ENCODE measurements around the gene C1S.

The C1S gene

DNA sequence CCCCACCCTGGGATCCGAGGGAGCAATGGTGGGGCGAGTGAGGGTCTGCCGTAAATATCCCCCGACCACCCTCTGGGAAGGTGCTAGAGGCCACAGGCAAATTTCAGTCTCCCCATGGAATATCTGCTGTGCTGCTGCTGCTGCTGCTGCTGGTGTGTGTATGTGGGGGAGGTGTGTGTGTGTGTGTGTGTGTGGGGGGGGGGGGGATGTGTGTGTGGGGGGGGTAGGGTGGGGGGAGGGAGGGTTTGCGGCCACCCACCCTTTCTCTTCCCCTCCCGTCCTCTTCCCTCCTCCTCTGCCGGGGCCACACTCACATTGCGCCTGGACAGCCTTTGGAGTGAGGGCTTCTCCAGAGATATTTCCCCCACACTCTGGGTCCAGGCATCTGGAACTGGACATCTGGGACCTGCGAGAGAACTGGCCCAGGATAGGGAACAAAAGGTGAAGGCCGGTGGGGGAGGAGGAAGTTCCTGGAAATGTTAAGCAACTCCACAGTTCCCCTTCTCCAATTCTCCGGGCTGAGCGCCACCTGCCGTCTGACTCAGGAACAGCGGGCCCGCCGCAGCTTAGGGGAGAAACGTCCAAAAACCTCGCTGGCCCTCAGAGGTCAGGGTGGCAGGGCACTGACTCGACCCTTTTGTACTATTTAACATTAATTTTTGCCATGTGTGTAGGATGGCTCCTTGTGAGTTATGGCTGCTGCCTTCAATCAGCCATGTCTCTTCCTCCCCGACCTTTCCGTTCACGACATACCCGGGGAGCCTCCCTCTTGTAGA is 48.5 kb downstream of the C1S start, which contains the start of gene C1RL:
Gene C1RL (minus strand): TSS at position 419 of the 776 bp plus-strand sequence. CDS start 34 bp downstream, at position 385.
- peak within 1 kb of the TSS; percentile 78 for H3K4me3 ChIP-seq (ENCODE audit: low read depth, low read length)
- TF ChIP-seq, protein P1, sequence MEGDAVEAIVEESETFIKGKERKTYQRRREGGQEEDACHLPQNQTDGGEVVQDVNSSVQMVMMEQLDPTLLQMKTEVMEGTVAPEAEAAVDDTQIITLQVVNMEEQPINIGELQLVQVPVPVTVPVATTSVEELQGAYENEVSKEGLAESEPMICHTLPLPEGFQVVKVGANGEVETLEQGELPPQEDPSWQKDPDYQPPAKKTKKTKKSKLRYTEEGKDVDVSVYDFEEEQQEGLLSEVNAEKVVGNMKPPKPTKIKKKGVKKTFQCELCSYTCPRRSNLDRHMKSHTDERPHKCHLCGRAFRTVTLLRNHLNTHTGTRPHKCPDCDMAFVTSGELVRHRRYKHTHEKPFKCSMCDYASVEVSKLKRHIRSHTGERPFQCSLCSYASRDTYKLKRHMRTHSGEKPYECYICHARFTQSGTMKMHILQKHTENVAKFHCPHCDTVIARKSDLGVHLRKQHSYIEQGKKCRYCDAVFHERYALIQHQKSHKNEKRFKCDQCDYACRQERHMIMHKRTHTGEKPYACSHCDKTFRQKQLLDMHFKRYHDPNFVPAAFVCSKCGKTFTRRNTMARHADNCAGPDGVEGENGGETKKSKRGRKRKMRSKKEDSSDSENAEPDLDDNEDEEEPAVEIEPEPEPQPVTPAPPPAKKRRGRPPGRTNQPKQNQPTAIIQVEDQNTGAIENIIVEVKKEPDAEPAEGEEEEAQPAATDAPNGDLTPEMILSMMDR (IDR thresholded peaks at IDR 0.05; ENCODE audit: borderline replicate concordance, insufficient read depth, low read depth, low read length), result peak; percentile 96

DNA sequence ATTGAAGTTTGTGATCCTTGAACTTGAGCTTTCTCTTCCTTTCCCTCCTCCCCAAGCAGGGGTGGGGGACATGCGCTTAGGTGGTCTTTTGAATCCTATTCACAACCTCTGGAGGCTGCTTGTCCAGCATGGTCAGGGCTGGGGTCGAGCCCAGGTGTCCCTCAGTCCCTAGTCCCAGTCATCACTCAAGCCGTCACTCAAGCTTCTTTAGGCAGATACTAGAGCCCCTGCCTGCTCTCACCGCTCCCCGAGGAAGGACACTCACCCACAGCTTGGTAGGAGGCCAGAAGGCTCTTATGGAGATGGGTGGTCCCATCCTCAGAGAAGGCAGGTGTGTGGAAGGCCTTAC is 49.0 kb downstream of the C1S start:
- TF ChIP-seq, protein P1 (IDR thresholded peaks at IDR 0.05; ENCODE audit: borderline replicate concordance, insufficient read depth, low read depth, low read length), result no peak
- H3K4me3 ChIP-seq (ENCODE audit: low read depth, low read length), result peak overlapping the region; percentile 78

DNA sequence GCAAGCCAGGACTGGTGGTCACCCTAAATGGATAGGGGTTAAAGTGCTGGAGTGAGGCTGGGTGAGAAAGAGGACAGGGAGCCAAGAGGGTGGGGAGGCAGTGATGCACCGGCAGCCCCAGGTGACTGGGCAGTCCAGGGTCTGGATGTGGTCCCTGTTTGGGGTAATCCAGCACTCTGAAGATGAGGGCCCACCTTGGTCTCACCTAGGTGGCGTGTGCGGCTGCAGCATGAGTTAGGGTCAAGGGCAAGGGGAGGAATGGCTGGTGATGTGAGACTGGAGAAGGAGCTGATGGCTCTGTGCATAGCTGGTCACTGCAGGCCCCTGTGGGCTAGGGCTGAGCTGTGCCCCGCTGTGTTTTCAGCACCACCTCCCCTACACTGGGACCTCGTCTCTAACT is 50.1 kb downstream of the C1S start:
- no peak overlapping the region for H3K4me3 ChIP-seq (ENCODE audit: low read depth, low read length)
- TF ChIP-seq, protein P1 (IDR thresholded peaks at IDR 0.05; ENCODE audit: borderline replicate concordance, insufficient read depth, low read depth, low read length), result no peak

DNA sequence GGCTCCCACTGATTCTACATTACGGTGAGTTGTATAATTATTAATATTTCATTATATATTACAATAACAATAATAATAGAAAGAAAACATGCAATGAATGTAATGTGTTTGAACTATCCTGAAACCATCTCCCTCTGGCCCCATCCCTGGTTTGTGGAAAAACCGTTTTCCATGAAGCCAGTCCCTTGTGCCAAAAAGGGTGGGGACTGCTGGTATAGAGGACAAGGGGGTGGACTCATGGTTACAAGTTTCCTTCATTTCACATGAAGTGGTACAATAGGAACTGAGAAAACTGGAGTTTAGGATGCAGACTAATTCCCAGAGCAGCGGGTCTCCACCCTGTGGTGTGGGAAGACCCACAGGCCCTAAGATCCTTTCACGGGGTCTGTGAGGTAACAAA is 51.5 kb downstream of the C1S start:
- TF ChIP-seq, protein P1 (IDR thresholded peaks at IDR 0.05; ENCODE audit: borderline replicate concordance, insufficient read depth, low read depth, low read length), result no peak
- no peak overlapping the region for H3K4me3 ChIP-seq (ENCODE audit: low read depth, low read length)

DNA sequence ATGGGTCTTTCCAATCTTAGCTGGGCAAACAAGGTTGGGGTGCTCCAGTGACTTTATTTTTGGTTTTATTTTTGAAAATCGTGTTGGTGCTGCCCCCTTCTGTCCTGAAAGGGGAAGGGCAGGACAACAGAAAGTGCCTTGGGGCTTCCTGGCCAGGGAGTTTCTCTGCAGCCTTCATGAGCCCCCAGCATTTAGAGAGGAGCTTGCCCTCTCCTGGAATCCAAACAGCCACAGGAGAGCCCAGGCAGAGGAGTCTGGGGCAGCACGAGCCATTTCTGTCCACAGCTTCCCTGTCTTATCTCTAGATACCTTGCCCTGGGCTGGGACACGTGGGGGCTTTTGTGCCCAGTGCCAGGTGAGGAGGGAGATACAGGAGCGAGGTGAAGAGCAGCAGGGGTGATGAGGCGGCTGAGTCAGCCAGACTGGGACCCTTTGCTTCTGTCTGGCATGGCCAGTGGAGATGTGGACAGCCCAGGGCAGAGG is 52.9 kb downstream of the C1S start:
- TF ChIP-seq, protein P1 (IDR thresholded peaks at IDR 0.05; ENCODE audit: borderline replicate concordance, insufficient read depth, low read depth, low read length), result peak; percentile 75
- no peak overlapping the region for H3K4me3 ChIP-seq (ENCODE audit: low read depth, low read length)

DNA sequence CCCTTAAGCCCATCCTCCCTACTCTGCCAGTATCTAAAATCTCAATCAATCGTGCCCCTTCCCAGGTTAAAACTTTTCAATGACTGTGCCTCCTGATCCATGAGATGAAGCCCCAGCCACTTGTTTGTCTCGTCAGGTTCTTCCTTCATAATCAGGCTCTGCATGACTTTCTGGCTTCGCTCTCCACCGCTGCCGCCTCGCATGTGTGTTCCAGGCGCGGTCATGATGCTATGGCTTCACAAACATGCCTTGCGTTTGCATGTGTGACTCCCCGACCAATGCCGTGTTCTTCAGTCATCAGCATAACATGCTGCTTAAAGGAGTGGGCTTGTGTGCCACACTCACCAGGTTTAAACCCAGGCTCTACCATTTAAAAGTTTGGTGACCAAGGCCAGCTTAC is 53.5 kb downstream of the C1S start:
- TF ChIP-seq, protein P1 (IDR thresholded peaks at IDR 0.05; ENCODE audit: borderline replicate concordance, insufficient read depth, low read depth, low read length), result no peak
- H3K4me3 ChIP-seq (ENCODE audit: low read depth, low read length), result no peak overlapping the region

DNA sequence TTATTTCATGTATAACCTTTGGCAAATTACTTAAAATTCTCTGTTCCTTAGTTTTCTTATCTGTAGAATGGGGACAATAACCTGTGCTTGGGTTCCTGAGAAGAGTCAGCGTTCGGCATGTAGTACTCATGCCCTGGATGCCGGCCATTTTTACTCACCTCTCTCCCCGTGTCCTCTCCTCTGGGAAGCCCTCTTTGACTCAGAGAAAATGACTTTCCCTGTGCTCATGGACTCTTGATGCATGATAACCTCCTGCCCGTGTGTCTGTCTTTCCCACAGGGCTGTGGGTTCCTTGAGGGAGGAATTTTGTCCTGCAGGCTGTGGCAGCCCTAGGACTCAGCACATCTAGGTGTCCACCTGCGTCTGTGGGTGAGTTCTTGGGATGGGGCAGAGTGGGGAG is 54.3 kb downstream of the C1S start:
- no peak overlapping the region for H3K4me3 ChIP-seq (ENCODE audit: low read depth, low read length)
- TF ChIP-seq, protein P1 (IDR thresholded peaks at IDR 0.05; ENCODE audit: borderline replicate concordance, insufficient read depth, low read depth, low read length), result no peak
